Measurements from ENCODE around the gene LGI4.
"Not testable (repeated sequence)": the region's sequence is repeated elsewhere in the genome, so short reads cannot be mapped to it uniquely, and the experiment has no call there.

Gene LGI4

DNA sequence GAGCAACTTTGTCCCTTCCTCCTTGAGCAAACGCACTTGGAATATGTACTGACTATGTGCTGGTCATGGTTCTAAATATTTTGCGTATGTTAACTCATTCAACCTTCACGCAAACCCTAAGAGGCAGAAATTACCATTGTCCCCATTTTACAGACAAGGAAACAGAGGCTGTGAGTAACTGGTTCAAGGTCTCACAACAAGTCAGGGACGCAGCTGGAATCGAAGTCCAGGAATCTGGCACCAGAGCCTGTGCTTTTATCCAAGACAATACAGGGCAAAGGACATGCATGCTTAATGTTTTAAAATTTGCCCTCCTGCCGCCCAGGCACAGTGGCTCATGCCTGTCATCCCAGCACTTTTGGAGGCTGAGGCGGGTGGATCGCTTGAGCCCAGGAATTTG is 24.7 kb upstream of the LGI4 start:
- H3K27me3 ChIP-seq (ENCODE audit: control insufficient read depth, insufficient read depth, low read length): no peaks in the 10 kb centered on the region
- peaks cover 15% of the 10 kb centered on the region; the same call in 1 of the 2 replicates for H3K9me3 ChIP-seq (ENCODE audit: control insufficient read depth, insufficient read depth, low read depth, low read length)
- peaks cover 7% of the 10 kb centered on the region; the same call in 1 of the 2 replicates for H3K4me1 ChIP-seq (ENCODE audit: control insufficient read depth, insufficient read depth, low read length)
- H3K27ac ChIP-seq (ENCODE audit: low read depth, low read length): no peak overlapping the region
- H3K4me3 ChIP-seq (ENCODE audit: low read depth, low read length): no peak overlapping the region
- no peak overlapping the region for H3K9ac ChIP-seq (ENCODE audit: low read length)
- H3K36me3 ChIP-seq (ENCODE audit: control insufficient read depth, insufficient read depth, low read length): peaks cover 80% of the 10 kb centered on the region

DNA sequence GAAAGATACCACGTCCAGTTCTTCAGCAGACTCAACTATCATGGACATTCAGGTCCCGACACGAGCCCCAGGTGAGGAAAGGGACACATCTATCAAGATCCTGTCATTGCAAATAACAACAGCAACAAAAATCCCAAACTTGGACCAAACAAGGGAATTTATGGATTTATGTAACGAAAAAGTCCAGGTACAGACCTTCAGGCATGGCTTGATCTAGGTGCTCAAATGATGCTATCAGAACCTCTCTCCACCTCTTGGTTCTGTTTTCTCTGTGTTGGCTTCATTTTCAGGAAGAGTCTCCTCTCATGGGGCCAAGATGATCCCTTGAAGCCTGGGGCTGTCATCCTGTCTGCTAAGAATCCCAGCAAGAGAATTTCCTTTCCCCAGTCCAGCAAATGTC is 22.6 kb upstream of the LGI4 start:
- Histone ChIP-seq H3K9me3 (ENCODE audit: control insufficient read depth, insufficient read depth, low read depth, low read length) (no peaks in the 10 kb centered on the region), H3K36me3 (ENCODE audit: control insufficient read depth, insufficient read depth, low read length) (peaks cover 58% of the 10 kb centered on the region), H3K27ac (ENCODE audit: low read depth, low read length) (no peak overlapping the region), H3K9ac (ENCODE audit: low read length) (no peak overlapping the region), H3K27me3 (ENCODE audit: control insufficient read depth, insufficient read depth, low read length) (no peaks in the 10 kb centered on the region), H3K4me1 (ENCODE audit: control insufficient read depth, insufficient read depth, low read length) (peaks cover 17% of the 10 kb centered on the region), H3K4me3 (ENCODE audit: low read depth, low read length) (no peak overlapping the region)

DNA sequence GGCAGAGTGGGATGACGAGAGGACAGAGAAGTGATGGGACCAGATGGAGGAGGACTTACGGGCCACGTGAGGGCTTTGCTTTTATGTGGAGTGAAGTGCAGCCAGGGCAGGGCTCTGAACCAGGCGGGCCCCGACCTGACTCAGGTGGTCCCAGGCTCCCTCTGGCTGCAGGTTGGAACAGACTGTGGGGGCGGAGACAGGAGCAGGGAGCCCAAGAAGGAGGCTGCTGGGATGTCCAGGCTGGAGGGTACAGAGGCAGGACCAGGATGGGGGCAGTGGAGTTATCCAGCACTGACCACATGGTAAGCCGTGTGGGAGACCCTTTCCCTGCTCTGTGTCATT is 21.8 kb upstream of the LGI4 start:
- H3K9ac ChIP-seq (ENCODE audit: low read length): no peak overlapping the region
- H3K4me1 ChIP-seq (ENCODE audit: control insufficient read depth, insufficient read depth, low read length): peaks cover 19% of the 10 kb centered on the region
- H3K27ac ChIP-seq (ENCODE audit: low read depth, low read length): no peak overlapping the region
- no peak overlapping the region for H3K4me3 ChIP-seq (ENCODE audit: low read depth, low read length)
- H3K9me3 ChIP-seq (ENCODE audit: control insufficient read depth, insufficient read depth, low read depth, low read length): no peaks in the 10 kb centered on the region
- no peaks in the 10 kb centered on the region for H3K27me3 ChIP-seq (ENCODE audit: control insufficient read depth, insufficient read depth, low read length)
- peaks cover 51% of the 10 kb centered on the region for H3K36me3 ChIP-seq (ENCODE audit: control insufficient read depth, insufficient read depth, low read length)

DNA sequence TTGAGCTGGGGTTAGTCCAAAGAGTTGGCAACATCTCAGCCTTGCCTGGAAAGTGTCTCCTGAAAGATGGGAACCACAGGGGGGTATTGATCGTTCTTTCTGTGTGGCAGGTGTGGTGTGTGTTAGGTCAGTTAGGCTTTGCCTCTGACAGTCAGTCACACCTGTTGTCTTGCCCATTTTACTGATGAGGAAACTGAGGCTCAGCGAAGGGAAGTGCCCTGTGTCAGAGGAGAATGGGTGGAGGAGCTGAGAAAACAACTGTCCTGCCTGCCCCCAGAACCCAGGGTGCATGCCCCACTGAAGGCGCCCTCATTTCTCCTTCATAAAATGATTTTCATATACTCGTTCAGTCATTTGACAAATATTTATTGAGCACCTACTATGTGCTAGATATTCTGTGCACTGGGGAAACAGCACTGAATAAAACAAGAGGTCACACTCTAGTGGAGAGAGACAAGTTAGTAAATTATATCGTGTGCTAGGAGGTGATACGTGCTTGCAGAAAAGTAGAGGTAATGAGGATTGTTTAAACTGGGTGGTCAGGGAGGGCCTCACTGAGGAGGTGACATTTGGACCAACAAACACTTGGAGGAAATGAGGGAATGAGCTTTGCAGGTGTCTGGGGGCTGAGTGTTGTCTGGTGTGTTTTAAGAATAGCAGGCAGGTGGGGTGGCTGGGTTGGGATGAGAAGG is 21.3 kb upstream of the LGI4 start:
- Histone ChIP-seq H3K27ac (ENCODE audit: low read depth, low read length) (no peak overlapping the region), H3K27me3 (ENCODE audit: control insufficient read depth, insufficient read depth, low read length) (no peaks in the 10 kb centered on the region), H3K9ac (ENCODE audit: low read length) (peak overlapping the region; percentile 74), H3K9me3 (ENCODE audit: control insufficient read depth, insufficient read depth, low read depth, low read length) (no peaks in the 10 kb centered on the region), H3K4me1 (ENCODE audit: control insufficient read depth, insufficient read depth, low read length) (peaks cover 24% of the 10 kb centered on the region), H3K36me3 (ENCODE audit: control insufficient read depth, insufficient read depth, low read length) (peaks cover 45% of the 10 kb centered on the region), H3K4me3 (ENCODE audit: low read depth, low read length) (peak overlapping the region; percentile 81)

DNA sequence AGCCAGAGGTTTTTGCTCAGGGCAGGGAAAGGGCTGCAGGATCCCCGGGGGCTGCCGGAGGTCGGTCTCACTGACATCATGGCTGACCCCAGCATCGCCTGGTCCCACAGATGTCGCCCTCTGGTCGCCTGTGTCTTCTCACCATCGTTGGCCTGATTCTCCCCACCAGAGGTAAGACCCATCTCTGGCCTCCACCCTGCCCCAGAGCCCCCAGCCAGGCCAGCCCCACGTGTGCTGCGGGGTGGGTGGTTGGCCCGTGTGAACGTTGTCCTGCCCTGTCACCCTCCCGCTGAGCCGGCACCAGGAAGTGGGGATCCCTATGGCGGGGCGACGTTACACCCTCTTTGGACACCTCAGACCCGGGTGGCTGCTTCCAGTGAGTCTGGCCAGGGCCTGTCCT is 20.6 kb upstream of the LGI4 start:
- Histone ChIP-seq H3K9me3 (ENCODE audit: control insufficient read depth, insufficient read depth, low read depth, low read length) (no peaks in the 10 kb centered on the region), H3K9ac (ENCODE audit: low read length) (peak overlapping the region; percentile 74), H3K4me3 (ENCODE audit: low read depth, low read length) (peak overlapping the region; percentile 81), H3K4me1 (ENCODE audit: control insufficient read depth, insufficient read depth, low read length) (peaks cover 31% of the 10 kb centered on the region), H3K27ac (ENCODE audit: low read depth, low read length) (peak overlapping the region; percentile 18; the same call in 1 of the 2 replicates), H3K27me3 (ENCODE audit: control insufficient read depth, insufficient read depth, low read length) (no peaks in the 10 kb centered on the region), H3K36me3 (ENCODE audit: control insufficient read depth, insufficient read depth, low read length) (peaks cover 38% of the 10 kb centered on the region)

DNA sequence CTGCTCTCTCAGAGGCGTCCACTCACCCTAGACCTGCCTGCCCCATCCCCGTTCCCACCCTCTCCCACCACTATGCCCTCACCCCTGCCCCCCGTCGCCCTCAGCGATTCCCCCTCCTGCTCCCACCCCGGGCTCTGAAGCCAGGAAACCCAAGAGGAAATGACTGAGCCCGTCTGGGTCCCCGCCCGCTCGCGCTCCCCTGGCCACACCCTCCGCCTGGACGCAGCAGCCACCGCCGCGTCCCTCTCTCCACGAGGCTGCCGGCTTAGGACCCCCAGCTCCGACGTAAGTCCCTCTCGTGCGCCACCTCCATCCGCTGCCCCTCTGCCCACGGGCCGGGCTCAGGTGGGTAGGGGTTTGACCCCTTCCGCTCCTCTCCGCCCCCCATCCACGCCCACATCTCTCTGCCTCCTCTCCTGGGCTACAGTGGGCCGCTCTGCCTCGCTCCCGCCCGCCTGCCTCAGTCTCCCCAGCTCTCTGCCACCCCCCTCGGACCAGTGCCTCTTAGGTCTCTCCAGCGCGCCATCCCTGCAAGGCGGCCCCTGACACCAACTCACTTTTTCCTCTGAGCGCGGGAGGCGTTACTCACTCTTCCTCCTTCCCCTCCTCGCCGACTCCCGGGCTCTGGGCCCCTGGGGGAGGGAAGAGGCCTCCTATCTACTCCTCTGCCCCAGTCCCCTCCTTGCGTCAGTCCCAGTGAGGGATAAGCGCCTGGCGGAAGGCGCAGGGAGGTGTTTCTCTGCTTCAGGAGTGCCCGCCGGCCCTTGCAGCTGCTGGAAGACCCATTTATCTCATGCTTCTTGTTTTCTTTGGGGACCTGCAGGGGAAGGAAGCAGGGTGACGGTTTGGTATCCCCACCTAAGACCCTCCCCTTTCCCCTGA is 19.9 kb upstream of the LGI4 start, which contains the start of gene FXYD5:
TSS of gene FXYD5 (plus strand) at position 211 of the 882 bp plus-strand sequence. CDS start 816 bp downstream, outside the sequence.
- no peaks in the 10 kb centered on the region for H3K9me3 ChIP-seq (ENCODE audit: control insufficient read depth, insufficient read depth, low read depth, low read length)
- H3K27ac ChIP-seq (ENCODE audit: low read depth, low read length): peak within 1 kb of the TSS; percentile 18; the same call in 1 of the 2 replicates
- H3K4me1 ChIP-seq (ENCODE audit: control insufficient read depth, insufficient read depth, low read length): peaks cover 33% of the 10 kb centered on the region
- H3K9ac ChIP-seq (ENCODE audit: low read length): peak within 1 kb of the TSS; percentile 74
- peaks cover 32% of the 10 kb centered on the region for H3K36me3 ChIP-seq (ENCODE audit: control insufficient read depth, insufficient read depth, low read length)
- peak within 1 kb of the TSS; percentile 81 for H3K4me3 ChIP-seq (ENCODE audit: low read depth, low read length)
- H3K27me3 ChIP-seq (ENCODE audit: control insufficient read depth, insufficient read depth, low read length): no peaks in the 10 kb centered on the region

DNA sequence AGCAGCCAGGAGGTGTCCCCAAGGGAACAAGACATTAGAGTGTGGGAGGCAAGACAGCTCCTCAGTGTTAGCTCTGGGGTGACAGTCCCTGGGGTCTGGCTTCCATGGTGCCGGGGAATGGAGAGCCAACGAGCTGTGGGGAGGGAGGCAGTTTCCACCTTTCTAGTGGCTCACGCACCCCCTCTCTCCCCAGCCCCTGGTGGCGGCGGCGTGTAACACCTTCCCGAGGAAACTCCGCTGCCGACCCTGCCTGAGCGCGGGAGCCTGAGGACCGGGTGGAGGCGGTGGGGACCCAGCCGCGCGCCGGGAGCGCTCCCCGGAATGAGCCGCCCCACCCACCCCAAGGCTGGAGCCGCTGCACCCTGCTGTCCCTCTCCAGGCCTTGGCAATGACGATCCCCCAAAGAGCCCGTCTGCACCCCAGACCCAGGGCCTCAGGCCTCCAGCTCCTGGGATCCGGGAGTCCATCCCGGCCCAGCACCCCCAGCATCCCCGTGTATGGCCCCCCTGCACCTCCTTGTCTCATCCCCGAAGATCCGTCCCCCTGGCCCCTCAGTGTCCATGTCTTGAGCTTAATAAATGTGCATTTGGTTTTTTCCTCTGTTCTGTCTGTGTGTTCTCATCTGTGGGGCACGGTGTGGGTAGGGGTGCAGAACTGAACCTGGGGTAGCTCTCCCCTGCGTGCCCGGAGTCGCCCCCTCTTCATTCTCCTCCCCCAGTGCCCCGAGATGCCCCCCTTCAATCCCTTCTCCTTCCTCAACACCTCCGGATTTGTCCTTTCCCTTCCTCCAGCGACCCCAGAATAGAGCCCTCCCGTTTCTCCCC is 19.1 kb upstream of the LGI4 start:
- Histone ChIP-seq H3K9me3 (ENCODE audit: control insufficient read depth, insufficient read depth, low read depth, low read length) (no peaks in the 10 kb centered on the region), H3K27me3 (ENCODE audit: control insufficient read depth, insufficient read depth, low read length) (no peaks in the 10 kb centered on the region), H3K36me3 (ENCODE audit: control insufficient read depth, insufficient read depth, low read length) (peaks cover 24% of the 10 kb centered on the region), H3K27ac (ENCODE audit: low read depth, low read length) (no peak overlapping the region; the same call in 1 of the 2 replicates), H3K9ac (ENCODE audit: low read length) (peak overlapping the region; percentile 74), H3K4me3 (ENCODE audit: low read depth, low read length) (peak overlapping the region; percentile 81), H3K4me1 (ENCODE audit: control insufficient read depth, insufficient read depth, low read length) (peaks cover 33% of the 10 kb centered on the region)

DNA sequence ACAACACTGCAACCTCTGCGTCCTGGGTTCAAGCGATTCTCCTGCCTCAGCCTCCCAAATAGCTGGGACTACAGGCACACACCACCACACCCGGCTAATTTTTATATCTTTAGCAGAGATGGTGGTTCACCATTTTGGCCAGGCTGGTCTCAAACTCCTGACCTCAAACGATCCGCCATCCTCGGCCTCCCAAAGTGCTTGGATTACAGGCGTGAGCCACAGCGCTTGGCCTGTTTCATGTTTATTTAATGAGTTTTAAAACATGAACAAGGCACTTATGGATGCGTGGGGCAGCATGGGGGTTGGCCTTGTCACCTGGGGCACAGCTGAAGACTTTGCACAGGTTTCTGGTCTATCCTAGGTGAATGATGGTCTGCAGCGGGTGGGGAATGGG is 18.3 kb upstream of the LGI4 start:
- Histone ChIP-seq H3K4me1 (ENCODE audit: control insufficient read depth, insufficient read depth, low read length) (peaks cover 33% of the 10 kb centered on the region), H3K4me3 (ENCODE audit: low read depth, low read length) (peak overlapping the region; percentile 81; the same call in 1 of the 2 replicates), H3K36me3 (ENCODE audit: control insufficient read depth, insufficient read depth, low read length) (peaks cover 16% of the 10 kb centered on the region)
- H3K9me3 ChIP-seq (ENCODE audit: control insufficient read depth, insufficient read depth, low read depth, low read length); H3K27me3 ChIP-seq (ENCODE audit: control insufficient read depth, insufficient read depth, low read length); H3K9ac ChIP-seq (ENCODE audit: low read length); H3K27ac ChIP-seq (ENCODE audit: low read depth, low read length): not testable (repeated sequence)

DNA sequence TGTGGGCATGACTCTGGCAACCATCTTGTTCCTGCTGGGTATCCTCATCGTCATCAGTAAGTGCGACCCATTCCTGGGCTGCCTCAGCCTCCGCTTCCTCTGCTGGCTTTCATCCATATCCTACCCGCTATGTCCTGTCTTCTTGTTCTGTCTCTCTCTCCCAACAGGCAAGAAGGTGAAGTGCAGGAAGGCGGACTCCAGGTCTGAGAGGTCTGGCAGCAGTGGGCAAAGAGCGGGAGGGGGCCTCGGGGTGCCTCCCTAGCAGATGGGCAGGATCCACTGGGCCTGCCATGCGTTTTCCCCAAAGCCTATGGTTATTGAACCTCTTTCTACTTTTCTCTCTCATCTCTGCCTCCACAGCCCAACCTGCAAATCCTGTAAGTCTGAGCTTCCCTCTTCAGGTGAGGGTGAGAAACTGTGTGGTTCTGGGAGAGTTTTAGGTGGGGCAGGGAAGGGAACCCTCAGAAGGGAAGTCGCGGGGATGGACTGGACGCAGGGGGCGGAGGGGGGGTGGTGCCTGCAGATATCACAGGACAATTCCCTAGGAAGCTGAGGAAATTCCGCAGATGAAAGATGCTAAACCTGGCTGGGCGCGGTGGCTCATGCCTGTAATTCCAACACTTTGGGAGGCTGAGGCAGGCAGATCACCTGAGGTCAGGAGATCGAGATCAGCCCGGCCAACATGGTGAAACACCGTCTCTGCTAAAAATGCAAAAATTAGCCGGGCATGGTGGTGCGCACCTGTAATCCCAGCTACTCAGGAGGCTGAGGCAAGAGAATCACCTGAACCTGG is 16.6 kb upstream of the LGI4 start:
- H3K27ac ChIP-seq (ENCODE audit: low read depth, low read length): no peak overlapping the region
- H3K36me3 ChIP-seq (ENCODE audit: control insufficient read depth, insufficient read depth, low read length): no peaks in the 10 kb centered on the region
- no peaks in the 10 kb centered on the region for H3K27me3 ChIP-seq (ENCODE audit: control insufficient read depth, insufficient read depth, low read length)
- no peak overlapping the region for H3K4me3 ChIP-seq (ENCODE audit: low read depth, low read length)
- H3K4me1 ChIP-seq (ENCODE audit: control insufficient read depth, insufficient read depth, low read length): peaks cover 33% of the 10 kb centered on the region
- peak overlapping the region; percentile 12 for H3K9ac ChIP-seq (ENCODE audit: low read length)
- no peaks in the 10 kb centered on the region for H3K9me3 ChIP-seq (ENCODE audit: control insufficient read depth, insufficient read depth, low read depth, low read length)

DNA sequence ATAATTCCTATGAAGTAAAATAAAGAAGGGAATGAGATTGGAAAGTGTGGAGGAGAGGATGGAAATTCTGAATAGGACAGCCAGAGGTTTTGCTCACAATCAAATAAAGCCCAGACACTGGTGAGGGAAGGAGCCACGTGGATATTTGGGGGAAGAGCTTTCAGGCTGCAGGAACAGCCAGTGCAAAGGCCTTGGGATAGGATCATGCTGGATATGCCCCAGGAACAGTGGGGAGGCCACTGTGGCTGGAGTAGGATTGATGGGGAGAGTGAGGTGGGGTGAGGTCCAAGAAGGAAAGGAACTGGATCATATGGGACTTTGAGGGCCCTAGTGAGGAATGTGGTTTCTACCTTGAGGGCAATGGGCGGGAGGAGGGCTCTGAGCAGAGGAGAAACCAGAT is 15.6 kb upstream of the LGI4 start:
- no peaks in the 10 kb centered on the region for H3K36me3 ChIP-seq (ENCODE audit: control insufficient read depth, insufficient read depth, low read length)
- H3K27ac ChIP-seq (ENCODE audit: low read depth, low read length): no peak overlapping the region
- H3K9ac ChIP-seq (ENCODE audit: low read length): no peak overlapping the region
- no peak overlapping the region for H3K4me3 ChIP-seq (ENCODE audit: low read depth, low read length)
- H3K4me1 ChIP-seq (ENCODE audit: control insufficient read depth, insufficient read depth, low read length): peaks cover 27% of the 10 kb centered on the region
- H3K27me3 ChIP-seq (ENCODE audit: control insufficient read depth, insufficient read depth, low read length): no peaks in the 10 kb centered on the region
- no peaks in the 10 kb centered on the region for H3K9me3 ChIP-seq (ENCODE audit: control insufficient read depth, insufficient read depth, low read depth, low read length)

All from HUES6 (cell line).